ENCODE data around the gene SLC43A2. TPM values are rescaled to one million over a fixed set of nuclear protein-coding genes. Genes with fewer than 3 reads are reported as not detected.

Gene SLC43A2
- total and polyA plus RNA-seq, 2 donors (not counting 3 experiments of a cell fraction or from before 2014, with no cell fraction given), result 41.7 to 52.0 TPM

DNA sequence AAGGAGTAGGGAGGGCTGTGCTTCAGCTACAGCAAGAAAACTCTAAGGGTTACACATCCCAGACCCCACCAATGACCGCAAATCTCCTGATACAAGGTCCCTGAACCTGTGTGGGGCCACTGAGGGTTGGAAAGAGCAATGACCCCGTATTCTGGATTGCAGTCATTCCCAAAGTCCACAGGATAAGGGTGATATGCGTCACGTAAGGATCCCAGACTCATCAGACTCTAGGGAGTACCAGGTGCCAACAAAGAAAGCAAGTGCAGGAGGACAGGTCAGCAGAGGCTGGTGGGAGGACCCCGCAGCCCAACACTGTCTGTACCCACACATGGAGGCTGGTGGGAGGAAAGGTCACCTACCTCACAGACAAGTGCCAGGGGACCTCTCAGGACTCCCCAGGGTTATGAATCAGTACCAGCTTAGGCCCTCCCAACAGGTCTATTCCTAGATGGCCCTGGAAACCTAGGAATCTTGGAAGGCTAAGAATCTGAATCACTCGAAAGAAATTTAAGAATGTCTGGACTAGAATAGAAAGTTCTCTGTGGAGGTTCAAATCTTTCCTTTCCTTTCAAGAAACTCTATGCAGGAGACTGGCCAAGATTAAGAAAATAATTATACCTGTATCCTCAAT is 82.2 kb downstream of the SLC43A2 start:
- Histone ChIP-seq H3K9ac (replicated peaks; ENCODE audit: extremely low read depth, insufficient read depth, low read length) (no peak overlapping the region), H3K27ac (ENCODE audit: insufficient read depth, low read depth, low read length) (no peak overlapping the region), H3K9me1 (replicated peaks; ENCODE audit: control insufficient read depth, extremely low read depth, insufficient read depth, low read length) (no peaks in the 10 kb centered on the region), H2AFZ (ENCODE audit: low read depth, low read length) (no peak overlapping the region), H3K4me1 (ENCODE audit: control insufficient read depth, extremely low read depth, insufficient read depth, low read length) (no peaks in the 10 kb centered on the region), H3K36me3 (ENCODE audit: control insufficient read depth in 2 of 2, extremely low read depth in 1 of 2, insufficient read depth in 2 of 2, low read length in 2 of 2) (peaks cover 7 to 39% of the 10 kb centered on the region in 2 experiments), H4K20me1 (replicated peaks; ENCODE audit: control insufficient read depth, extremely low read depth, insufficient read depth, low read length) (no peaks in the 10 kb centered on the region), H3K4me2 (ENCODE audit: insufficient read depth, low read length) (no peak overlapping the region), H3K79me2 (ENCODE audit: control insufficient read depth, insufficient read depth, low read length) (no peaks in the 10 kb centered on the region), H3K9me3 (replicated peaks; ENCODE audit: control insufficient read depth, insufficient read depth, low read length) (no peaks in the 10 kb centered on the region), H3K27me3 (ENCODE audit: control insufficient read depth in 2 of 2, insufficient read depth in 2 of 2, low read length in 2 of 2) (no peaks in the 10 kb centered on the region), H3K4me3 (replicated peaks in 1 of 3; ENCODE audit: insufficient read depth in 1 of 3, low read depth in 1 of 3, low read length in 3 of 3) (no peak overlapping the region)
- dilution Hi-C loops (cut with MboI; ENCODE audit: extremely low pct_ligation_motif_present, low sequenced_read_pairs) (no loop called here), intact Hi-C loops (cut with micrococcal nuclease) (no loop called here)
- no TSS peak for BruUV-seq (replicated peaks)
- POLR2A ChIA-PET, result no interaction called here
- no peak for FAIRE-seq
- CTCF ChIA-PET, result interaction anchor here (0.7 to 2.0 kb wide), 2 partner anchors 84 to 316 kb away, joined by 3 to 5 read pairs; no protein-coding TSS in a partner anchor
- no peak for DNase-seq (ENCODE audit: low read depth, low spot score)
- TF ChIP-seq, protein P1, sequence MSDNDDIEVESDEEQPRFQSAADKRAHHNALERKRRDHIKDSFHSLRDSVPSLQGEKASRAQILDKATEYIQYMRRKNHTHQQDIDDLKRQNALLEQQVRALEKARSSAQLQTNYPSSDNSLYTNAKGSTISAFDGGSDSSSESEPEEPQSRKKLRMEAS (IDR thresholded peaks at IDR 0.05; ENCODE audit: insufficient read depth, insufficient read length), result no peak
- TF ChIP-seq JUN (IDR thresholded peaks at IDR 0.05; ENCODE audit: borderline replicate concordance, insufficient read depth, insufficient read length, low read depth) (no peak), POLR2A (IDR thresholded peaks at IDR 0.05; ENCODE audit: low read depth, low read length) (no peak), EZH2 (IDR thresholded peaks at IDR 0.05; ENCODE audit: borderline replicate concordance, low read depth, low read length, severe bottlenecking) (no peak), GATA2 (IDR thresholded peaks at IDR 0.05; ENCODE audit: insufficient read depth, insufficient read length, low read depth, low read length) (no peak), FOS (IDR thresholded peaks at IDR 0.05; ENCODE audit: borderline replicate concordance, insufficient read depth, low read length) (no peak), MYC (IDR thresholded peaks at IDR 0.05; ENCODE audit: low read depth, low read length) (no peak), POLR2AphosphoS5 (IDR thresholded peaks at IDR 0.05; ENCODE audit: insufficient read depth, low read depth, low read length) (no peak)
- TF ChIP-seq, protein P2, sequence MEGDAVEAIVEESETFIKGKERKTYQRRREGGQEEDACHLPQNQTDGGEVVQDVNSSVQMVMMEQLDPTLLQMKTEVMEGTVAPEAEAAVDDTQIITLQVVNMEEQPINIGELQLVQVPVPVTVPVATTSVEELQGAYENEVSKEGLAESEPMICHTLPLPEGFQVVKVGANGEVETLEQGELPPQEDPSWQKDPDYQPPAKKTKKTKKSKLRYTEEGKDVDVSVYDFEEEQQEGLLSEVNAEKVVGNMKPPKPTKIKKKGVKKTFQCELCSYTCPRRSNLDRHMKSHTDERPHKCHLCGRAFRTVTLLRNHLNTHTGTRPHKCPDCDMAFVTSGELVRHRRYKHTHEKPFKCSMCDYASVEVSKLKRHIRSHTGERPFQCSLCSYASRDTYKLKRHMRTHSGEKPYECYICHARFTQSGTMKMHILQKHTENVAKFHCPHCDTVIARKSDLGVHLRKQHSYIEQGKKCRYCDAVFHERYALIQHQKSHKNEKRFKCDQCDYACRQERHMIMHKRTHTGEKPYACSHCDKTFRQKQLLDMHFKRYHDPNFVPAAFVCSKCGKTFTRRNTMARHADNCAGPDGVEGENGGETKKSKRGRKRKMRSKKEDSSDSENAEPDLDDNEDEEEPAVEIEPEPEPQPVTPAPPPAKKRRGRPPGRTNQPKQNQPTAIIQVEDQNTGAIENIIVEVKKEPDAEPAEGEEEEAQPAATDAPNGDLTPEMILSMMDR (IDR thresholded peaks at IDR 0.05; ENCODE audit: extremely low read depth in 1 of 2, insufficient read depth in 1 of 2, low read depth in 1 of 2, low read length in 2 of 2), result no peak

Data from endothelial cell of umbilical vein (primary cell).